Loucy (cell line): ENCODE results near the gene HRH4.

Experiments used
- CTCF ChIP-seq: fragments of 200-600 bp; sonication (generic); conservative IDR thresholded peaks from 2 replicates; pipeline ENCODE4 v1.5.1; 2014; ENCODE audit warnings: mild to moderate bottlenecking, antibody characterized with exemption, low read length
- EZH2phosphoT487 ChIP-seq: fragments of 200-600 bp; IDR thresholded peaks from 2 replicates; pipeline ENCODE4 v1.6.1; 2018; ENCODE audit warnings: antibody characterized with exemption, mild to moderate bottlenecking, moderate library complexity, borderline replicate concordance

- TF ChIP-seq CTCF: no peak
- TF ChIP-seq EZH2phosphoT487: no peak
These were observed 12.2 kb downstream of the HRH4 start for GRCh38 chr18:24472591-24472990.
